PC-3 (cell line): ENCODE measurements around the gene GABARAP. TPM values are rescaled to one million over a fixed set of nuclear protein-coding genes. Genes with fewer than 3 reads are reported as not detected.

Source experiments
- ATAC-seq: fragments of 200-7000 bp; cut with Tn5 transposase; 2 replicates; pipeline ENCODE4 v1.9.1; 2020; ENCODE audit warnings: mild to moderate bottlenecking, moderate library complexity
- BruUV-seq: library from RNA; stranded (reverse); fragments of 400-500 nt; replicated peaks from 2 replicates; lab custom pipeline; 2021; lab: Mats Ljungman, UMichigan
- CTCF ChIA-PET: fragments of 300-600 bp; sonication (Branson Sonifier 250); formaldehyde crosslinking; loops from one replicate; lab custom pipeline; 2022; ENCODE audit warnings: antibody characterized with exemption; lab: Charles Lee
- POLR2A ChIA-PET: fragments of 300-600 bp; sonication (Branson Sonifier 250); formaldehyde crosslinking; loops from one replicate; lab custom pipeline; 2022; ENCODE audit warnings: antibody characterized with exemption; ENCODE audit not compliant: unreplicated experiment; lab: Charles Lee
- DNase-seq: peaks from one replicate; pipeline ENCODE4 v3.0.0-alpha.2; 2015
- H2AFZ ChIP-seq: fragments of 300-600 bp; sonication (generic); 2 replicates; pipeline ENCODE4 v1.6.0; 2016; ENCODE audit warnings: antibody characterized with exemption, low read length
- H3F3A ChIP-seq: fragments of 300-600 bp; sonication (generic); one replicate; pipeline ENCODE4 v1.6.0; 2017; ENCODE audit warnings: antibody characterized with exemption, low read length, control low read depth, mild to moderate bottlenecking; ENCODE audit not compliant: unreplicated experiment
- H3K27ac ChIP-seq: fragments of 300-600 bp; sonication (generic); 2 replicates; pipeline ENCODE4 v1.5.1; 2016; ENCODE audit warnings: mild to moderate bottlenecking, low read length
- H3K27me3 ChIP-seq: fragments of 300-600 bp; sonication (generic); 2 replicates; pipeline ENCODE4 v1.6.1; 2016; ENCODE audit warnings: low read length, mixed read lengths
- H3K36me3 ChIP-seq: fragments of 300-600 bp; sonication (generic); 2 replicates; pipeline ENCODE4 v1.6.1; 2016; ENCODE audit warnings: low read depth, mixed run types, low read length, mixed read lengths
- H3K4me1 ChIP-seq: fragments of 300-600 bp; sonication (generic); 2 replicates; pipeline ENCODE4 v1.5.1; 2016; ENCODE audit warnings: low read length; ENCODE audit not compliant: insufficient read depth
- H3K4me2 ChIP-seq: fragments of 300-600 bp; sonication (generic); 2 replicates; pipeline ENCODE4 v1.6.0; 2016; ENCODE audit warnings: low read length
- H3K4me3 ChIP-seq: fragments of 300-600 bp; sonication (generic); 2 replicates; pipeline ENCODE4 v1.5.1; 2016; ENCODE audit warnings: mild to moderate bottlenecking, low read length, mixed read lengths
- H3K79me2 ChIP-seq: fragments of 300-600 bp; sonication (generic); 2 replicates; pipeline ENCODE4 v1.6.1; 2017; ENCODE audit warnings: low read length, mixed read lengths
- H3K9ac ChIP-seq: fragments of 300-600 bp; sonication (generic); 2 replicates; pipeline ENCODE4 v1.6.0; 2016; ENCODE audit warnings: mild to moderate bottlenecking, low read length
- H3K9me2 ChIP-seq: fragments of 300-600 bp; sonication (generic); replicated peaks from 2 replicates; pipeline ENCODE4 v1.6.1; 2016; ENCODE audit warnings: mixed run types, low read length, mixed read lengths
- H3K9me3 ChIP-seq: fragments of 300-600 bp; sonication (generic); 2 replicates; pipeline ENCODE4 v1.6.1; 2016; ENCODE audit warnings: low read length, mixed read lengths
- H4K20me1 ChIP-seq: fragments of 300-600 bp; sonication (generic); 2 replicates; pipeline ENCODE4 v1.6.1; 2016; ENCODE audit warnings: low read length, mixed read lengths
- CTCF ChIP-seq: fragments of 300-600 bp; sonication (generic); conservative IDR thresholded peaks from 2 replicates; pipeline ENCODE4 v1.5.1; 2017; ENCODE audit warnings: antibody characterized with exemption, low read depth, mild to moderate bottlenecking, low read length
- EZH2 ChIP-seq: fragments of 300-600 bp; sonication (generic); IDR thresholded peaks from one replicate; pipeline ENCODE4 v1.6.1; 2017; ENCODE audit warnings: antibody characterized with exemption, mild to moderate bottlenecking, low read length; ENCODE audit not compliant: unreplicated experiment
- EZH2phosphoT487 ChIP-seq: fragments of 300-600 bp; sonication (generic); IDR thresholded peaks from 2 replicates; pipeline ENCODE4 v1.6.1; 2018; ENCODE audit warnings: mild to moderate bottlenecking, antibody characterized with exemption, low read length, borderline replicate concordance
- intact Hi-C: fragments of 100-400 bp; cut with micrococcal nuclease; formaldehyde crosslinking; loops from 2 replicates; pipeline ENCODE4 v1.9.0; 2023
- total RNA-seq: library from RNA; depleted of rRNA; stranded (reverse); fragments of >200 nt; gene quantifications from 2 replicates; pipeline ENCODE4 v1.2.3, GENCODE V29; 2014

The GABARAP gene
- total RNA-seq, 1 experiment from 2014 or later: 103 TPM

DNA sequence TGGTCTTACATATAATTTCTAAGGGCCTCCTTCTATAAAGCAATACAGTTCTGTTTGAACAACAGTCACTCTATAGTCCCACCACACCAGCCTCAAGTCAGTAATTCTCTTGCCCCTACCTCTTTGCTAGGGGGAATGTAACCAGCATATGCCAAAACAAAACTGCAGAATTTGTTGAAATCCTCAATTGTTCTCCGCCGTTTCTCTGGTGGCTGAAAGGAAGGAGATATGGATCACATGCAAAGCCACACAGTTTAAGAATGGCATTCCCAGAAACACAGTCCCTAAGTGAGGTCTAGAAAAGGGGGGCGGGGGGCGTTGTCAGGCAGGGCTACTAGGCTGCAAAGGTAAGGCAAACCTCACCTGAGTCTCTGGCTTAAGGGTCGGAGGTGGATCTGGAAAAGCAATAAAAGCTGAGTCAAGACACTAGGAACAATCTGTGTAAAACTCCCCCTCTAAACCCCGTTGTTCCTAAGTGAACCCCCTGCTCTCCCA, 4.9 kb downstream of the GABARAP start:
- 0 out of 2 replicates have a peak overlapping the region, but pooled peaks have one; percentile 59 for H2AFZ ChIP-seq
- BruUV-seq: no TSS peak
- H3K27me3 ChIP-seq: no peaks in the 10 kb centered on the region
- H3K4me3 ChIP-seq: peak overlapping the region; percentile 96
- intact Hi-C loops: no loop called here
- no peaks in the 10 kb centered on the region for H3K9me3 ChIP-seq
- TF ChIP-seq EZH2phosphoT487: no peak
- no peak for TF ChIP-seq CTCF
- no peak for TF ChIP-seq EZH2
- H3K9me2 ChIP-seq: no peaks in the 10 kb centered on the region
- peaks cover 73% of the 10 kb centered on the region for H3K79me2 ChIP-seq
- H3K9ac ChIP-seq: peak overlapping the region; percentile 89
- H3K36me3 ChIP-seq: peaks cover 13% of the 10 kb centered on the region; the same call in 1 of the 2 replicates
- H3K4me1 ChIP-seq: peaks cover 44% of the 10 kb centered on the region
- ATAC-seq (no peak), DNase-seq (no peak)
- peak overlapping the region; percentile 81 for H3K4me2 ChIP-seq
- peaks cover 3% of the 10 kb centered on the region; the same call in 1 of the 2 replicates for H4K20me1 ChIP-seq
- peaks cover 8% of the 10 kb centered on the region for H3F3A ChIP-seq
- peak overlapping the region; percentile 69 for H3K27ac ChIP-seq
- CTCF ChIA-PET: no interaction called here
- POLR2A ChIA-PET: no interaction called here

- ATAC-seq (no peak), DNase-seq (no peak)
- peaks cover 8% of the 10 kb centered on the region; the same call in 1 of the 2 replicates for H4K20me1 ChIP-seq
- H3K4me3 ChIP-seq: peak overlapping the region; percentile 96; the same call in 1 of the 2 replicates
- TF ChIP-seq EZH2 (no peak), EZH2phosphoT487 (no peak), CTCF (no peak)
- CTCF ChIA-PET: no interaction called here
- peak overlapping the region; percentile 89 for H3K9ac ChIP-seq
- peak overlapping the region; percentile 81 for H3K4me2 ChIP-seq
- intact Hi-C loops: no loop called here
- no peak overlapping the region for H3K27ac ChIP-seq
- H3K4me1 ChIP-seq: peaks cover 49% of the 10 kb centered on the region
- BruUV-seq: no TSS peak
- H3K36me3 ChIP-seq: peaks cover 13% of the 10 kb centered on the region; the same call in 1 of the 2 replicates
- H2AFZ ChIP-seq: no peak overlapping the region
- no peaks in the 10 kb centered on the region for H3K9me2 ChIP-seq
- POLR2A ChIA-PET: no interaction called here
- H3F3A ChIP-seq: peaks cover 8% of the 10 kb centered on the region
- H3K27me3 ChIP-seq: no peaks in the 10 kb centered on the region
- no peaks in the 10 kb centered on the region for H3K9me3 ChIP-seq
- peaks cover 75% of the 10 kb centered on the region for H3K79me2 ChIP-seq
These were observed 5.4 kb downstream of the GABARAP start for GRCh38 chr17:7236808-7237207.
